ENCODE measurements around the gene A3GALT2.

The A3GALT2 gene

DNA sequence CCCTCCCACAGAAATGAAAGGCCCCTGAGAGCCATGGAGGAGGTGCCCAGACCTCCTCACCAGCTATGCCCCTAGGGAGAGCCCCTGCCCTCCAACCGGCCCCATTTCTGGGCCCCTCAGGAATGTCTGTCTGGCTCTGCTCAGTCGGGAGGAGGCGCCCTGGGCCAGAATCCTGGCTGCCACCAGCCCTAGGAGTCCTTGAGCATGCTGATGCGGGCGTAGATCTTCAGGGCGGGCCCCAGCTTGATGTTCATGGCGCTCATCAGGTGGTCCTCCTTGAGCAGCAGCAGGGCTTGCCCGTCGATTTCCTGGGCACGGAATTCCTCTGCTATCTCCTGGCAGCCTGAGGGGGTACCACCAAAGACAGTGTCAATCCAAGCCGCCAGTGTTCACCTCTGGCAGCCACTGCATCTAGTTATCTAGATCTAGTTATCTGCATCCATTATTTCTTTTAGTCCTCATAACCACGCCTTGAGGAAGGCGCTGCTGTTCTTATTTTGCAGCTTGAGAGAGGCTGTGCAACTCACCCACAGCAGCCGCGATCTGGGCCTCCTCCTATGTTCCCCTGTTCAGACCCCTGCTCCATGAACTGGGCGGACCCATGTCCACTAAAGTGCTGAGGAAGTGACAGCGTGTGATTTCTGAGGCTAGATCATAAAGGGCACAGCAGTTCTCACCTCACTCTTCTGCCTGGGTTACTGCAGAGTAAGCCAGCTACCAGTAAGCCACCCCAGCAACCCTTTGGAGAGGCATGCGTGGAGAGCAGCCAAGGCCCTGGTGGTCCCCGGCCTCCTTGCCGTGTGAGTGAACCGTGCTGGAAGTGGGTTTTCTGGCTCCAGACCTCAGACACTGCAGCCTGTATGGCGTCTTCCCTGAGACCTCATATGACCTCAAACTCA, 4.0 kb upstream of the A3GALT2 start:
- POLR2A ChIA-PET: no interaction called here
- CTCF ChIA-PET: interaction anchor here (0.6 kb wide), 1 partner anchor 131 kb away, joined by 3 read pairs; no protein-coding TSS in a partner anchor
- no peak overlapping the region for H3K27ac ChIP-seq (ENCODE audit: extremely low read depth, low read depth, low read length)

DNA sequence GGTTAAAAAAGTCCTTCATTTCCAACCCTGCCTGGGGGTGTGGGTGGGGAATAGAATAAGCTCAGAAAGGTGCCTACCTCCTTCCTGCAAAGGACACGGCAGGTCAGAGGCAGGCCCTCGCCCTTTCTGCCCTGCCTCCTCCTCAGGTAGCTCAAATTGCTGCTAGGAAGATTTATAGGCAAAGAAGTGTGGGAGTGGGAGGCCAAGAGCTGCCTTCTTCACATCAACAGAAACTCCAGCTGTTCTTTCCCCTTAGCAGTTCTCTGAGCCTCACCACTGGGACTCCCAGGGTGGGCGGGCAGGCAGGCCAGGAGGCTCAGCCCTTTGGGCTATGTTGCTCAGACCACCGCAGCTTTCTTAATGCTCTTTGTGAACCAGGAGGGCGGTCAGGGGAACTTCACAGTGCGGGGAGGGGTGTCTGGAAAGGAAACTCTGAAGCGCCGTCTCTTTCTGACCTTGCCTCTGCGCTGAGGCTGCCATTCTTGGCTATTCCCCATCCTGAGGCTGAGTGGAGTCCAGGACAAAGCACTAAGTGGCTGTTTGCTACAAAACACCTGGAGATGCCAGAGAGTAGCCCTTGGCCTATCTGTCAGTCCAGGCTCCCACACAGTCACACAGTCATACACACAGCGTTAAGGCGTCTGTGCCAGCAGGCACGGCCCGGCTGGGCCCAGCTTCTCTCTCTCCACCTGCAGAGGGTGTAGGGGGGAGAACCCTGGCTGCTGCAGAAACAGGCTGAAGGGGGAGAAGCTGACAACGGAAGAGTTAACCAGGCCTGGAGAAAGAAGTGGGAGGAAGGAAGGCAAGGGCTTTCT, 3.0 kb upstream of the A3GALT2 start:
- peak; percentile 50 for TF ChIP-seq ZFHX2 (tag by site-specific recombination; conservative IDR thresholded peaks at IDR 0.05)
- peak; percentile 65 for TF ChIP-seq EGR2 (tag by site-specific recombination; IDR thresholded peaks at IDR 0.05; ENCODE audit: low read depth)
- no peak for TF ChIP-seq ZNF350 (tag by site-specific recombination; IDR thresholded peaks at IDR 0.05)
- ChIA-PET POLR2A (no interaction called here), CTCF (no interaction called here)
- Histone ChIP-seq H3K27ac (ENCODE audit: extremely low read depth, low read depth, low read length) (no peak overlapping the region), H3K4me3 (ENCODE audit: low read depth, low read length) (no peak overlapping the region), H3K36me3 (ENCODE audit: control insufficient read depth in 2 of 2, insufficient read depth in 1 of 2, low read length in 2 of 2) (peaks cover 17 to 73% of the 10 kb centered on the region in 2 experiments), H3K9me3 (ENCODE audit: control insufficient read depth, insufficient read depth, low read depth, low read length) (no peaks in the 10 kb centered on the region), H3K4me1 (ENCODE audit: control insufficient read depth, insufficient read depth, low read length) (no peaks in the 10 kb centered on the region)

More for the DNA sequence above, 4.0 kb upstream of the A3GALT2 start:
- H3K36me3 ChIP-seq (ENCODE audit: control insufficient read depth in 2 of 2, insufficient read depth in 1 of 2, low read length in 2 of 2): peaks cover 18 to 84% of the 10 kb centered on the region in 2 experiments
- no peak for TF ChIP-seq ELK4 (IDR thresholded peaks at IDR 0.05; ENCODE audit: borderline replicate concordance, low read depth, low read length)
- TF ChIP-seq ZIC2 (tag by site-specific recombination; IDR thresholded peaks at IDR 0.05): peak; percentile 40; the same call in 1 of the 2 replicates
- no peak for TF ChIP-seq ZNF624 (tag by site-specific recombination; IDR thresholded peaks at IDR 0.05)
- TF ChIP-seq ZSCAN30 (tag by site-specific recombination; IDR thresholded peaks at IDR 0.05): no peak
- no peak for TF ChIP-seq ZNF280C (tag by site-specific recombination; IDR thresholded peaks at IDR 0.05)
- no peak for TF ChIP-seq FEZF1 (tag by site-specific recombination; IDR thresholded peaks at IDR 0.05)
- H3K4me1 ChIP-seq (ENCODE audit: control insufficient read depth, insufficient read depth, low read length): no peaks in the 10 kb centered on the region
- no peak overlapping the region for H3K4me3 ChIP-seq (ENCODE audit: low read depth, low read length)
- H3K9me3 ChIP-seq (ENCODE audit: control insufficient read depth, insufficient read depth, low read depth, low read length): no peaks in the 10 kb centered on the region

- H3K36me3 ChIP-seq (ENCODE audit: control insufficient read depth in 2 of 2, insufficient read depth in 1 of 2, low read length in 2 of 2): peaks cover 9 to 65% of the 10 kb centered on the region in 2 experiments
- ChIA-PET CTCF (interaction anchor here (0.7 to 1.0 kb wide), 2 partner anchors 25 to 146 kb away, joined by 3 read pairs; no protein-coding TSS in a partner anchor), POLR2A (no interaction called here)
- H3K27ac ChIP-seq (ENCODE audit: extremely low read depth, low read depth, low read length): no peak overlapping the region
- H3K4me1 ChIP-seq (ENCODE audit: control insufficient read depth, insufficient read depth, low read length): no peaks in the 10 kb centered on the region
- H3K9me3 ChIP-seq (ENCODE audit: control insufficient read depth, insufficient read depth, low read depth, low read length): no peaks in the 10 kb centered on the region
- H3K4me3 ChIP-seq (ENCODE audit: low read depth, low read length): no peak overlapping the region
- no peak for TF ChIP-seq CTCF (tag by site-specific recombination; IDR thresholded peaks at IDR 0.05)
- TF ChIP-seq, protein P1, sequence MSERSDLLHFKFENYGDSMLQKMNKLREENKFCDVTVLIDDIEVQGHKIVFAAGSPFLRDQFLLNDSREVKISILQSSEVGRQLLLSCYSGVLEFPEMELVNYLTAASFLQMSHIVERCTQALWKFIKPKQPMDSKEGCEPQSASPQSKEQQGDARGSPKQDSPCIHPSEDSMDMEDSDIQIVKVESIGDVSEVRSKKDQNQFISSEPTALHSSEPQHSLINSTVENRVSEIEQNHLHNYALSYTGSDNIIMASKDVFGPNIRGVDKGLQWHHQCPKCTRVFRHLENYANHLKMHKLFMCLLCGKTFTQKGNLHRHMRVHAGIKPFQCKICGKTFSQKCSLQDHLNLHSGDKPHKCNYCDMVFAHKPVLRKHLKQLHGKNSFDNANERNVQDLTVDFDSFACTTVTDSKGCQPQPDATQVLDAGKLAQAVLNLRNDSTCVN (tag by site-specific recombination; optimal IDR thresholded peaks at IDR 0.05): no peak
- TF ChIP-seq, protein P2, sequence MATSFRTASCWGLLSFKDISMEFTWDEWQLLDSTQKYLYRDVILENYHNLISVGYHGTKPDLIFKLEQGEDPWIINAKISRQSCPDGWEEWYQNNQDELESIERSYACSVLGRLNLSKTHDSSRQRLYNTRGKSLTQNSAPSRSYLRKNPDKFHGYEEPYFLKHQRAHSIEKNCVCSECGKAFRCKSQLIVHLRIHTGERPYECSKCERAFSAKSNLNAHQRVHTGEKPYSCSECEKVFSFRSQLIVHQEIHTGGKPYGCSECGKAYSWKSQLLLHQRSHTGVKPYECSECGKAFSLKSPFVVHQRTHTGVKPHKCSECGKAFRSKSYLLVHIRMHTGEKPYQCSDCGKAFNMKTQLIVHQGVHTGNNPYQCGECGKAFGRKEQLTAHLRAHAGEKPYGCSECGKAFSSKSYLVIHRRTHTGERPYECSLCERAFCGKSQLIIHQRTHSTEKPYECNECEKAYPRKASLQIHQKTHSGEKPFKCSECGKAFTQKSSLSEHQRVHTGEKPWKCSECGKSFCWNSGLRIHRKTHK (tag by site-specific recombination; IDR thresholded peaks at IDR 0.05): no peak
- no peak for TF ChIP-seq ZNF223 (tag by site-specific recombination; IDR thresholded peaks at IDR 0.05)
- no peak for TF ChIP-seq ZNF354C (tag by site-specific recombination; IDR thresholded peaks at IDR 0.05; ENCODE audit: borderline replicate concordance, low read depth)
- no peak for TF ChIP-seq ZBTB48 (tag by site-specific recombination; IDR thresholded peaks at IDR 0.05)
- no peak for TF ChIP-seq TRIM28 (IDR thresholded peaks at IDR 0.05; ENCODE audit: borderline replicate concordance, low read length)
- no peak for TF ChIP-seq ZNF521 (tag by site-specific recombination; IDR thresholded peaks at IDR 0.05)
- no peak for TF ChIP-seq ZNF175 (tag by site-specific recombination; IDR thresholded peaks at IDR 0.05)
- no peak for TF ChIP-seq KLF7 (tag by site-specific recombination; IDR thresholded peaks at IDR 0.05; ENCODE audit: borderline replicate concordance)
These were observed 2.1 kb upstream of the A3GALT2 start for GRCh38 chr1:33322870-33323585.
